Mammary epithelial cell (primary cell): ENCODE measurements around the gene PTPN1.

Experiments
- EZH2 ChIP-seq: IDR thresholded peaks from 2 replicates; pipeline ENCODE4 v1.6.1; 2012; ENCODE audit warnings: low read length, inconsistent platforms, borderline replicate concordance
- TF ChIP-seq, protein P1 (sequence below), 2 donors: IDR thresholded peaks in 1 of 2; conservative IDR thresholded peaks in 1 of 2; 2 replicates each; pipeline ENCODE4 v1.5.1; 2011 to 2012; ENCODE audit warnings: inconsistent platforms in 2 of 2, low read length in 2 of 2, mild to moderate bottlenecking in 2 of 2, control low read depth in 1 of 2, low read depth in 1 of 2; ENCODE audit not compliant: insufficient read depth in 1 of 2; ENCODE audit errors: extremely low read depth in 1 of 2

DNA sequence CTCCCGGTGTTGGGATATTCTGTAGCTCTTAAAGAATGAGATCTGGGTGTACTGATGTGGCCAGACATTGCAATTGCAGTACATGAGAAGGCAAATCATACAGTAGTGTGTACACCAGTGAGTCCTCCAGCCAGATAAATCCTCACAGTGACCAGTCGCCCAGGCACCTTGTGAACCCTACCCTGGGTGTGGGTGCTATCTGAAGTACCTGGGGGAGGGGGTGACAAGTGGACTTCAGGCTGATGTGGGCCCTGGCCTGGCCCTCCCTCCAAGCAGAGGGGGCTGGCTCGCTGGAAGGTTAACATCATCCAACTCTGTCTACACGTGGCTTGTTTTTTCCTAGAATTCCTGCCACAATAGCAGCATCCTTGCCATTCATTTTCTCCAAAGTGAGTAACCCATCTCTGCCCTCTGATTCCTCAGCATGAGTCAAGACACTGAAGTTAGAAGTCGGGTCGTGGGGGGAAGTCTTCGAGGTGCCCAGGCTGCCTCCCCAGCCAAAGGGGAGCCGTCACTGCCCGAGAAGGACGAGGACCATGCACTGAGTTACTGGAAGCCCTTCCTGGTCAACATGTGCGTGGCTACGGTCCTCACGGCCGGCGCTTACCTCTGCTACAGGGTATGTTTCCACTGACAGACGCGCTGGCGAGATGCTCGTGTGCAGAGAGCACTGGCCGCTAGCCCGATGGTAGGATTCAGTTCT, 70.8 kb downstream of the PTPN1 start:
- TF ChIP-seq, protein P1, sequence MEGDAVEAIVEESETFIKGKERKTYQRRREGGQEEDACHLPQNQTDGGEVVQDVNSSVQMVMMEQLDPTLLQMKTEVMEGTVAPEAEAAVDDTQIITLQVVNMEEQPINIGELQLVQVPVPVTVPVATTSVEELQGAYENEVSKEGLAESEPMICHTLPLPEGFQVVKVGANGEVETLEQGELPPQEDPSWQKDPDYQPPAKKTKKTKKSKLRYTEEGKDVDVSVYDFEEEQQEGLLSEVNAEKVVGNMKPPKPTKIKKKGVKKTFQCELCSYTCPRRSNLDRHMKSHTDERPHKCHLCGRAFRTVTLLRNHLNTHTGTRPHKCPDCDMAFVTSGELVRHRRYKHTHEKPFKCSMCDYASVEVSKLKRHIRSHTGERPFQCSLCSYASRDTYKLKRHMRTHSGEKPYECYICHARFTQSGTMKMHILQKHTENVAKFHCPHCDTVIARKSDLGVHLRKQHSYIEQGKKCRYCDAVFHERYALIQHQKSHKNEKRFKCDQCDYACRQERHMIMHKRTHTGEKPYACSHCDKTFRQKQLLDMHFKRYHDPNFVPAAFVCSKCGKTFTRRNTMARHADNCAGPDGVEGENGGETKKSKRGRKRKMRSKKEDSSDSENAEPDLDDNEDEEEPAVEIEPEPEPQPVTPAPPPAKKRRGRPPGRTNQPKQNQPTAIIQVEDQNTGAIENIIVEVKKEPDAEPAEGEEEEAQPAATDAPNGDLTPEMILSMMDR (conservative IDR thresholded peaks at IDR 0.05 in 1 of 2, IDR thresholded peaks at IDR 0.05 in 1 of 2; ENCODE audit: extremely low read depth in 1 of 2, insufficient read depth in 1 of 2, low read depth in 1 of 2, low read length in 2 of 2): no peak
- TF ChIP-seq EZH2: no peak
